Mesenchymal stem cell (in vitro differentiated cells and primary cell): Measurements from ENCODE around the gene LPP.

Experiments
- DNase-seq: peaks from one replicate; pipeline ENCODE4 v3.0.0-alpha.2; 2013
- H2AFZ ChIP-seq: one replicate; pipeline ENCODE4 v1.6.1; 2013; ENCODE audit warnings: low read depth, mild to moderate bottlenecking, control low read depth, inconsistent platforms, low read length, moderate library complexity
- H2AK5ac ChIP-seq: 2 replicates; pipeline ENCODE4 v1.6.1; 2013; ENCODE audit warnings: low read length, moderate library complexity, mild to moderate bottlenecking, inconsistent platforms; ENCODE audit not compliant: severe bottlenecking
- H2BK120ac ChIP-seq: one replicate; pipeline ENCODE4 v1.6.1; 2013; ENCODE audit warnings: low read depth, mild to moderate bottlenecking, inconsistent platforms, low read length, moderate library complexity
- H2BK12ac ChIP-seq, 2 experiments: one replicate each; pipeline ENCODE4 v1.6.1; 2013; ENCODE audit warnings: inconsistent platforms in 2 of 2, low read length in 2 of 2, mild to moderate bottlenecking in 2 of 2, moderate library complexity in 2 of 2, control low read depth in 1 of 2
- H2BK15ac ChIP-seq: one replicate; pipeline ENCODE4 v1.6.1; 2013; ENCODE audit warnings: mild to moderate bottlenecking, low read depth, inconsistent platforms; ENCODE audit not compliant: poor library complexity, severe bottlenecking
- H2BK5ac ChIP-seq: 2 replicates; pipeline ENCODE4 v1.6.1; 2013; ENCODE audit warnings: low read depth, mild to moderate bottlenecking, low read length, control low read depth, inconsistent platforms; ENCODE audit not compliant: poor library complexity, severe bottlenecking
- H3K14ac ChIP-seq, 2 experiments: one replicate each; pipeline ENCODE4 v1.6.1; 2013; ENCODE audit warnings: inconsistent platforms in 2 of 2, low read length in 2 of 2, control low read depth in 1 of 2, mild to moderate bottlenecking in 1 of 2, moderate library complexity in 1 of 2
- H3K18ac ChIP-seq, 2 experiments: one replicate each; pipeline ENCODE4 v1.6.1; 2013; ENCODE audit warnings: inconsistent platforms in 2 of 2, low read length in 2 of 2, control low read depth in 1 of 2, low read depth in 1 of 2, mild to moderate bottlenecking in 1 of 2
- H3K23ac ChIP-seq, 2 experiments: one replicate each; pipeline ENCODE4 v1.6.1; 2013; ENCODE audit warnings: inconsistent platforms in 2 of 2, low read length in 2 of 2, mild to moderate bottlenecking in 2 of 2, moderate library complexity in 2 of 2, control low read depth in 1 of 2
- H3K27ac ChIP-seq: 2 replicates; pipeline ENCODE4 v1.5.1; 2013; ENCODE audit warnings: mild to moderate bottlenecking, moderate library complexity, low read length, control low read depth, inconsistent platforms; ENCODE audit not compliant: poor library complexity, severe bottlenecking
- H3K27me3 ChIP-seq, 2 experiments: 2 replicates each; pipeline versions ENCODE4 v1.6.1 to v1.7.0; 2013; ENCODE audit warnings: low read length in 2 of 2, mild to moderate bottlenecking in 2 of 2, moderate library complexity in 2 of 2, control low read depth in 1 of 2, inconsistent platforms in 1 of 2; ENCODE audit not compliant: control insufficient read depth in 1 of 2, insufficient read depth in 1 of 2
- H3K36me3 ChIP-seq, 2 experiments: 2 replicates each; pipeline versions ENCODE4 v1.6.1 to v1.7.0; 2013; ENCODE audit warnings: low read length in 2 of 2, control low read depth in 1 of 2, inconsistent platforms in 1 of 2, low read depth in 1 of 2, mild to moderate bottlenecking in 1 of 2; ENCODE audit not compliant: insufficient read depth in 2 of 2, control insufficient read depth in 1 of 2
- H3K4ac ChIP-seq, 2 experiments: one replicate each; pipeline ENCODE4 v1.6.1; 2013; ENCODE audit warnings: inconsistent platforms in 2 of 2, low read length in 2 of 2, mild to moderate bottlenecking in 2 of 2, moderate library complexity in 2 of 2, control low read depth in 1 of 2, low read depth in 1 of 2
- H3K4me1 ChIP-seq: 2 replicates; pipeline ENCODE4 v1.6.1; 2013; ENCODE audit warnings: low read depth, low read length, control low read depth; ENCODE audit not compliant: control insufficient read depth, insufficient read depth
- H3K4me2 ChIP-seq: 2 replicates; pipeline ENCODE4 v1.6.1; 2013; ENCODE audit warnings: low read length, mild to moderate bottlenecking, inconsistent platforms; ENCODE audit not compliant: poor library complexity, severe bottlenecking
- H3K4me3 ChIP-seq, 2 experiments: 2 replicates each; pipeline versions ENCODE4 v1.5.1 to v1.7.0; 2013; ENCODE audit warnings: low read length in 2 of 2, mild to moderate bottlenecking in 2 of 2, control low read depth in 1 of 2, low read depth in 1 of 2; ENCODE audit not compliant: insufficient read depth in 1 of 2
- H3K79me1 ChIP-seq: replicated peaks from 2 replicates; pipeline ENCODE4 v1.6.1; 2013; ENCODE audit warnings: mild to moderate bottlenecking, control low read depth, low read length, inconsistent platforms; ENCODE audit not compliant: poor library complexity, severe bottlenecking
- H3K9ac ChIP-seq: 2 replicates; pipeline ENCODE4 v1.7.0; 2013; ENCODE audit warnings: mild to moderate bottlenecking, low read length, moderate library complexity
- H3K9me3 ChIP-seq: 2 replicates; pipeline ENCODE4 v1.7.0; 2013; ENCODE audit warnings: mild to moderate bottlenecking, low read length; ENCODE audit not compliant: control insufficient read depth
- H4K8ac ChIP-seq: one replicate; pipeline ENCODE4 v1.6.1; 2013; ENCODE audit warnings: inconsistent platforms, mild to moderate bottlenecking, low read length, moderate library complexity
- H4K91ac ChIP-seq: one replicate; pipeline ENCODE4 v1.6.1; 2013; ENCODE audit warnings: mild to moderate bottlenecking, low read length, inconsistent platforms
- WGBS: methylation state at CpG from one replicate; pipeline ENCODE4 v1.1.7; 2013; ENCODE audit warnings: mixed read lengths; 5-methylcytosine and 5-hydroxymethylcytosine counted together

The LPP gene

GRCh38 chr3:188488801-188489200 lies 334.8 kb downstream of the LPP start:
- 95% methylated on average over 2 of the region's 6 CpGs for WGBS
- no peak overlapping the region for H2AFZ ChIP-seq
- DNase-seq, result no peak
- no peak overlapping the region for H3K23ac ChIP-seq
- H2AK5ac ChIP-seq, result no peak overlapping the region
- no peak overlapping the region for H3K4ac ChIP-seq
- H3K79me1 ChIP-seq, result peaks cover 12% of the 10 kb centered on the region
- no peak overlapping the region for H2BK12ac ChIP-seq
- no peak overlapping the region for H3K27ac ChIP-seq
- H4K8ac ChIP-seq, result no peak overlapping the region
- no peak overlapping the region for H2BK5ac ChIP-seq
- H3K4me2 ChIP-seq, result no peak overlapping the region
- H4K91ac ChIP-seq, result no peak overlapping the region
- H3K9me3 ChIP-seq, result no peaks in the 10 kb centered on the region
- no peak overlapping the region for H3K4me3 ChIP-seq
- no peaks in the 10 kb centered on the region for H3K27me3 ChIP-seq
- no peak overlapping the region for H2BK15ac ChIP-seq
- no peak overlapping the region for H3K14ac ChIP-seq
- H3K36me3 ChIP-seq, result peaks cover 5 to 30% of the 10 kb centered on the region in 2 experiments
- H3K9ac ChIP-seq, result no peak overlapping the region
- no peak overlapping the region for H3K18ac ChIP-seq
- H2BK120ac ChIP-seq, result no peak overlapping the region
- H3K4me1 ChIP-seq, result peaks cover 5% of the 10 kb centered on the region

DNA sequence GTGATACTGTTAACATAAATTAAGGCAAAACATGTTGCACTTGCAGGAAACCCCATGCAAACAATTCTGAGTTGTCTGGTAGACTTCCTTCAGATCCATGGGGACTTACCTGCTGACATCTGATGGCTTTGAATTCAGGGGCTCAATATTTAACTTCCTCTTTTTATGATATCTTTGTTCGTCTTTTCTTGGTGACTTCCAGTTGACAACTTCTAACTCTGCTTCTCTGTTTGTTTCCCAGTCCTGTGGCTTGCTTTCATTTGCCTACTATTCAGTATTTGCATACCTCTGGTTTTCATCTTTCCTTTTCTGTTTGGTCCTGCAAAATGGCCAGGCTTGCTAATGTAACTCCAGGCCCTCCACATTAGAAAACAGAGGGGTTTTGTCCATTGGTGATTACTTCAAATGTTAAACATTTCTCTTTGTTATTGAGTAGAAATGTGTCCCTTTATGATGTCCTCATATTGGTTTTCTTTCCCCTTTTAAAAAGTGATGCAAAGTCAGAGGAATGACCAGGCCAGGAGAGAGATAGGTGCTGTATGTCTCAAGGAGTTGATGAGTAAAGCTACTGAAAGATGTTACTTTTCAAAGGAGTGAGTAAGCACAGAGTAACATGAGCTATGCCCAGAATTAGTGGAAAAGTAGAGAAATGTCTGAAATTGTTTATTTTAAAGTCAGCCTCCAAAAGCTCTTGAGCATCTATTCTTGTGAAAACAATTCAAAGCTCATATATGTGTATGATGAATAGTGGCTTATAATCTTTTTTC lies 335.9 kb downstream of the LPP start:
- Histone ChIP-seq H3K9me3 (no peaks in the 10 kb centered on the region), H3K4me2 (no peak overlapping the region), H4K8ac (no peak overlapping the region), H3K18ac (no peak overlapping the region), H3K4ac (no peak overlapping the region), H2AFZ (no peak overlapping the region), H3K79me1 (peaks cover 13% of the 10 kb centered on the region), H3K14ac (no peak overlapping the region), H2BK15ac (no peak overlapping the region), H2BK120ac (no peak overlapping the region), H3K4me1 (peaks cover 5% of the 10 kb centered on the region), H4K91ac (no peak overlapping the region), H2BK12ac (no peak overlapping the region), H3K4me3 (no peak overlapping the region), H3K23ac (no peak overlapping the region), H3K27me3 (no peaks in the 10 kb centered on the region), H2AK5ac (no peak overlapping the region), H3K9ac (no peak overlapping the region), H2BK5ac (no peak overlapping the region), H3K36me3 (peaks cover 5 to 28% of the 10 kb centered on the region in 2 experiments), H3K27ac (no peak overlapping the region)
- peak; percentile 77 for DNase-seq
- WGBS, result 94% methylated on average over 1 of the region's 1 CpG

DNA sequence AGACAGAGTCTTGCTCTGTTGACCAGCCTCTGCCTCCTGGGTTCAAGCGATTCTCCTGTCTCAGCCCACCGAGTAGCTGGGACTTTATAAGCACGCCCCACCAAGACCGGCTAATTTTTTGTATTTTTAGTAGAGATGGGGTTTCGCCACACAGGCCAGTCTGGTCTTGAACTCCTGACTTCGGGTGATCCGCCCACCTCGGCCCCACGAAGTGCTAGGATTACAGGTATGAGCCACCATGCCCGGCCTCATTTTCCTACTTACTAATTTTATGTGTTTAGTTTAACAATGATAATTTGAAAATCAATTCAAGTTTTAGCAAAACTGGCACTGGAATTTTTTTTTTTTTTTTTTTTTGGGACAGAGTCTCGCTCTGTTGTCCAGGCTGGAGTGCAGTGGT lies 336.5 kb downstream of the LPP start:
- Histone ChIP-seq H3K18ac (no peak overlapping the region), H3K4me3 (no peak overlapping the region), H2AFZ (no peak overlapping the region), H3K4me2 (no peak overlapping the region), H2BK15ac (no peak overlapping the region), H3K23ac (no peak overlapping the region), H3K79me1 (peaks cover 12% of the 10 kb centered on the region), H3K27ac (no peak overlapping the region), H2BK12ac (no peak overlapping the region), H3K27me3 (no peaks in the 10 kb centered on the region), H4K91ac (no peak overlapping the region), H2BK5ac (no peak overlapping the region), H3K4ac (no peak overlapping the region), H3K9me3 (no peaks in the 10 kb centered on the region), H4K8ac (peak overlapping the region; percentile 41), H3K9ac (no peak overlapping the region), H3K4me1 (peaks cover 5% of the 10 kb centered on the region), H2BK120ac (no peak overlapping the region), H3K14ac (no peak overlapping the region), H3K36me3 (peaks cover 5 to 23% of the 10 kb centered on the region in 2 experiments), H2AK5ac (no peak overlapping the region)
- no peak for DNase-seq
- 95% methylated on average over 3 of the region's 11 CpGs for WGBS

GRCh38 chr3:188491276-188491687 lies 337.3 kb downstream of the LPP start:
- Histone ChIP-seq H3K4ac (peak overlapping the region in 1 of 2 experiments; percentile 88), H3K14ac (no peak overlapping the region), H2BK5ac (no peak overlapping the region), H3K23ac (no peak overlapping the region), H3K4me1 (peaks cover 5% of the 10 kb centered on the region), H3K18ac (peak overlapping the region; percentile 21 to 54), H3K27ac (peak overlapping the region; percentile 54), H3K4me3 (no peak overlapping the region), H3K9me3 (no peaks in the 10 kb centered on the region), H3K4me2 (no peak overlapping the region), H2AK5ac (peak overlapping the region; percentile 77), H2BK120ac (peak overlapping the region; percentile 27), H3K9ac (no peak overlapping the region), H4K91ac (no peak overlapping the region), H2BK12ac (peak overlapping the region; percentile 63 to 93), H4K8ac (peak overlapping the region; percentile 72), H2AFZ (no peak overlapping the region), H3K36me3 (peaks cover 5 to 19% of the 10 kb centered on the region in 2 experiments), H2BK15ac (no peak overlapping the region), H3K27me3 (no peaks in the 10 kb centered on the region), H3K79me1 (peaks cover 12% of the 10 kb centered on the region)
- peak; percentile 81 for DNase-seq
- WGBS, result 22% methylated on average over 1 of the region's 1 CpG
